Measurements from ENCODE around the gene HRG.

GRCh38 chr3:186619787-186620212 lies 46.0 kb upstream of the HRG start:
- TF ChIP-seq CTCF (optimal IDR thresholded peaks at IDR 0.05 in 1 of 3, IDR thresholded peaks at IDR 0.05 in 1 of 3, conservative IDR thresholded peaks at IDR 0.05 in 1 of 3; ENCODE audit: extremely low read depth in 1 of 3, insufficient read depth in 2 of 3, low read length in 3 of 3) (no peak), EZH2 (IDR thresholded peaks at IDR 0.05; ENCODE audit: low read length) (no peak)

All from keratinocyte (primary cell).